Lung microvascular endothelial cell (primary cell): ENCODE results near the gene TMEM107. TPM values are rescaled to one million over a fixed set of nuclear protein-coding genes. Genes with fewer than 3 reads are reported as not detected.

ENCODE experiments used
- DNase-seq, 2 donors: peaks; one replicate each; pipeline versions ENCODE4 v3.0.0 to v3.0.0-alpha.2; 2010; ENCODE audit warnings: low read depth in 2 of 2
- total RNA-seq: library from RNA; depleted of rRNA; stranded (reverse); fragments of >200 nt; gene quantifications from 2 replicates; pipeline ENCODE4 v1.2.1, GENCODE V29; 2014

Gene TMEM107
- total RNA-seq, 1 donor from 2014 or later, result 21.2 TPM

- peak; percentile 93 to 95 for DNase-seq
These were observed 25.0 kb downstream of the TMEM107 start for GRCh38 chr17:8151120-8151640.

DNA sequence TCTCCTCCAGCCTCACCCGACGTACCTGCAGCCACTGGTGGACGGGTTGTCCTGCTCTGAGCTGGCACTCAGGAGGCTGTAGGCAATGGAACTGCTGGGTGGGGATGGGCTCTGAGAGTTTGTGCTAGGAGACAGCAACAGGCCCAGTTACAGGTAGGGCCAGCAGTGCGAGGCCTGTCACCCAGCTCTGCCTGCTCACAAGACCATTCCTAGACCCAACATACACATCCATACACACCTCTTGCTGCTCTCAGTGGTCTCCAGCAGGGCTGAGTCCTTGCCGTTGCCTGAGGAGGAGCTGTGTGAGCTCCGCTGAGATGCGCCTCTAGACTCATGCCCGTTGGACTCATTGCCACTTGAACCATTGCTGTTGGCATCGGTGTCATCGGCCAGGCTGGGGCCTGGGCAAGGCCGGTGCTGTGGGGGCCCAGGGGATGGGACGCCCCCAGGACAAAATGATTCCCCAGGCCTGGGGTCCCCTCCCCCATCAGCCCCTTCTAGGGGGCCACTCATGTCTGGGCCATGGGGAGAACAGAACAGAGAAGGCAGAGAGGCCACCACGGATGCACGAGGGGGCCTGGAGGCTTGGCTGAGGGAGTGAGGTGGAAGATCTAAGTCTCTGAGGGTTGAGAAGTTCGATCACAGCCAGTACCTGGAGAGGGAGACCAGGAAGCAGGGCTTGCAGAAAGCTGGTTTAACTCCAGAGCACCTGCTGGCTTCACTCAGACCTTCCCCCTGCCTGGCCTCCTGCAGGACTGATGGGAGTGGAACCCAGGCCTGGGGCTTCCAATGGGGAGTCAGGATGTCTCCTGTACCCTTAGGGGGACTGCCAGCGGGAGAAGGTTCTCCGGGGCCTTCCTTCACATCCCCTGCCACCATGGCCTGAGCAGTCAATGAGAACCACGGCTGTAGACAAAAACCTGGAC lies 25.7 kb downstream of the TMEM107 start:
- no peak for DNase-seq

- DNase-seq, result no peak
These were observed 26.6 kb downstream of the TMEM107 start for GRCh38 chr17:8149419-8150193.

GRCh38 chr17:8148560-8148959 lies 27.6 kb downstream of the TMEM107 start:
- no peak for DNase-seq

GRCh38 chr17:8147805-8148404 lies 28.3 kb downstream of the TMEM107 start:
- no peak for DNase-seq

DNA sequence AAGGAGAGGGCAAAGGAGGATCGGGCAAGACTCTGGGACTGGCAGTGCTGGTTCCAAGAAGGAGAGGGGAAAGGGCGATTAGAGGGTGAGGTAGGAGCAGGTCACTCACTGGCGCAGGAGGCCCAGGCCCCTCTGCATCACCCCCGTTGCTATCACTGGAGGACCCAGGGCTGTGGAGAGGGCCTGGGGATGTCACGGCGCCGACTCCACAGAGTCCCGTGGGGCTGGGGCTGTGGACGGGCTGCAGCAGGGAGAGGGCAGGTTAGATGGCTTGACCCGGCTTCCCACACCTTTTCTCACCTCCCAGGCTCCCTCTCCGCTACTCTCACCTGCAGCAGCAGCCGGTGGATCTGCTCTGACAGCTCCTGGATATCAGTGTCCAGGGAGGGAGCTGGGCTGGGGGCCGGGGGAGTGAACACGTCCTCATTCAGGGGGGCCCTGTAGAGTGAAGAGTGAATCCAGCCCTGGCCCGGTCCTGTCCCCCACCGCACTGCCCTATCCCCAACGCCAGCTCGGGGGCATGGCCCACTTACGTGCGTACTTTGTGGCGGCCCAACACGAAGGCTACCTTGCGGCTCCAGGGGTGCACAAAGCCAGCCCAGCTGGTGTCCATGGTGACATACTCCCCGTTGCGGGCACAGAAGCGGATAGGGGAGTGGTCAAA lies 28.9 kb downstream of the TMEM107 start:
- DNase-seq, result no peak

GRCh38 chr17:8146381-8147140 lies 29.6 kb downstream of the TMEM107 start:
- DNase-seq, result no peak

GRCh38 chr17:8145811-8146210 lies 30.4 kb downstream of the TMEM107 start:
- no peak for DNase-seq

DNA sequence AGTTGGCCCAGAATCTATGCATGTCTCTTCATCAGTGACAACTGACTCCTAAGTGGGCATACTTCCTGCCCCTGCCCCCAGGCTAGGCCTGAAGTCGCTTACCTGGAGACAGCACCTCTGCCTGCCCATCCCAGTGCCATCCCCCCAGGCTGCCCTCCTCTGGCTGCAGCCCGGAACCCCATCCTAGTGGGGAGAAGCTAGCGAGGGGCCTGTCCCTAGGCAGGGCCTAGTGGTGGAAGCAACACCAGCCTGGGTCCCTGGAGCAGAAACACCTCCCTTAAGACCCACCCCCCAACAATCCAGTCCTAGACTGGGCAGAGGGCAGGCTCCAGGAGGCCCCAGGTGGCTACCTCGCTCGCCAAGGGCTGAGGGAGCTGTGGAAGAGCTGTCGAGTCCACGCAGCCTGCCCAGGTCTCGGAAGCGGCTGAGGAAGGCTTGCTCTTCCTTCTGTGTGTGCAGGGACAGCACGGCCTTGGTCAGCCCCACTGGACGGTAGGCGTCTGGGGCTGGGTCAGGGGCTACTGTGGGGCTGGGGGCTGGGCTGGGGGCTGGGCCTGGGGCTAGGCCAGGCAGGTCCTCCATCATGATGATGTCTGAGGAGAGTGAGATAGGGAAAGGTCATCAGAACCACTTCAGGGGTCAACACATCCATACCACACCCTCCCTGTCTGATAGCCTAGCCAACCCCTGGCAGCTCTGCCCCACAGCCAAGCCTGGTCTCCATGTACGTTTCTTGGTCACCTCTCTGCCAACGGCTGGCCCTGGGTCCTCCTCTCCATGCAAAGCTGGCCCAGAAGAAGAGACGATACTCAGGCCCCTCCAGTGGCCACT lies 31.6 kb downstream of the TMEM107 start:
- DNase-seq, result no peak

DNA sequence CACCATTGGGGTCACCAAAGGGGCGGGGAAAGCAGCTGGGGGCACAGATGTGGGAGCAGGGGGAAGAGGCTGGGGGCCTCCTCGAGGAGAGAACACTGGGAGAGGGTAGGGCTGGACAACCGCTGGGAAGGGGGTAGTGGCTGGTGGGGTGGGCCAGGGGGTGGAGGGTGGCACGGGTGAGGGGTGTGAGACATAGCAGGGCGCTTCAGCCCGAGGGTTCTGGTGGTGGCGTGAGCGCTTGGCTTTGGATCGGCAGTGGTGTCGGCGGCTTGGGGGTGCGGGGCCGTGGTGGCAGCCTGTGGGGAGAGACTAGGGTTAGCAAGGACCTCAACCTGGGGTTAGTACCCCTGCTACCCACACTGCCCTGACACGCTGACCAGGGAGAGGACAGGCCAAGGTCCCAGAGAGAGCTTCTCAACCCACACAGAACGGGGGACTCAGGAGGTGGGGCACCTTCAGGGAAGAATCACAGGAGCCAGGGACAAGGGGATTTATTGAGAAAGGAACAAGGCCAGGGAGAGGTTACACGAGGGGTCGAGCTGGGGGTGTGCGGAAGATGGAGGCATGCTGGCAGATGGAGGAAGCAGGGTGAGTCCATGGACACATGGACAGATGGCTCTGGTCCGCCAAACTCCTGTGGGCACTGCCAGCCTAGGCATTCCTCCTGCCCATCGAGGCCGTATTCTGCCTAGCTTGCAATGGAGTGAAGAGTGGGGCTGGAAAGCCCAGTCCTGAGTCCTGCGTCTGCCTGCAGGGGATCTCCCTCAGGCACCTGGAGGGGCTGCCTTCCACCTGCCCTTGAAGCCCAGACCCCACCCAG lies 32.4 kb downstream of the TMEM107 start:
- DNase-seq, result no peak

- DNase-seq, result no peak
These were observed 33.1 kb downstream of the TMEM107 start for GRCh38 chr17:8142887-8143580.

DNA sequence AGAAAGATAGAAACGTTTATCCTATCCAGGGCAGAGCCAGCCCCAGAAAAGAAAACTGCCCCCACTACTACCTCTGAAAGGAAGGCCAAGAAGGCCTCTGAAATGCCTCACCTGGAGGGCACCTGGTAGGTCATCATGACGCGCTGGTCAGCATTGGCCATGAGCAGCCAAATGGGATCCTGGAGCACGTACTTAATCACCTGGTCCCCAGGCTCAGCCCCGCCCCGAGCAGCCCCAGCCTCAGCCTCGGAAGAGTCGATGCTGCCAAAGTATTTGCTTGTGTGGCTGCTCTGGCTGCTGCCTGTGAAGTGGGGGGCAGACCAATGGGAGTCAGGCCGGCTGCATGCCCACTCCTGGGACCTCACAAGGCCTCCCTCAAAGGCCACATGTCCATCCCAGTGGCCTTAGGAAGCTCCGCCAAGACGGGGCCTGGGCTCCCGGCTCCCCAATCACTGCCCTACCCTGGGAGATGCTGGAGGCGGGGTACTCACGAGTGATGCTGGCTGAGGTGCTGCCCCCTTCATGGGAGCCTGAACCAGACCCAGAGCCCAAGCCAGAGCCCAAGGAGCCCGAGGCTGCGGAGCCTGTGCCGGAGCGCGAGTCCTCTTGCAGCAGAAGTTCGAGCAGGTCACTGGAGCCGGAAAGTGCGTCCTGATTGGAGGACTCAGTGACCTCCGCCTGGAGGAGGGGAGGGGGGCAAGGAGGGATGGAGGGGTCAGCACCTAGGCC lies 33.9 kb downstream of the TMEM107 start:
- DNase-seq, result no peak

GRCh38 chr17:8141741-8142140 lies 34.4 kb downstream of the TMEM107 start:
- DNase-seq, result no peak

- DNase-seq, result no peak
These were observed 35.1 kb downstream of the TMEM107 start for GRCh38 chr17:8141045-8141444.

DNA sequence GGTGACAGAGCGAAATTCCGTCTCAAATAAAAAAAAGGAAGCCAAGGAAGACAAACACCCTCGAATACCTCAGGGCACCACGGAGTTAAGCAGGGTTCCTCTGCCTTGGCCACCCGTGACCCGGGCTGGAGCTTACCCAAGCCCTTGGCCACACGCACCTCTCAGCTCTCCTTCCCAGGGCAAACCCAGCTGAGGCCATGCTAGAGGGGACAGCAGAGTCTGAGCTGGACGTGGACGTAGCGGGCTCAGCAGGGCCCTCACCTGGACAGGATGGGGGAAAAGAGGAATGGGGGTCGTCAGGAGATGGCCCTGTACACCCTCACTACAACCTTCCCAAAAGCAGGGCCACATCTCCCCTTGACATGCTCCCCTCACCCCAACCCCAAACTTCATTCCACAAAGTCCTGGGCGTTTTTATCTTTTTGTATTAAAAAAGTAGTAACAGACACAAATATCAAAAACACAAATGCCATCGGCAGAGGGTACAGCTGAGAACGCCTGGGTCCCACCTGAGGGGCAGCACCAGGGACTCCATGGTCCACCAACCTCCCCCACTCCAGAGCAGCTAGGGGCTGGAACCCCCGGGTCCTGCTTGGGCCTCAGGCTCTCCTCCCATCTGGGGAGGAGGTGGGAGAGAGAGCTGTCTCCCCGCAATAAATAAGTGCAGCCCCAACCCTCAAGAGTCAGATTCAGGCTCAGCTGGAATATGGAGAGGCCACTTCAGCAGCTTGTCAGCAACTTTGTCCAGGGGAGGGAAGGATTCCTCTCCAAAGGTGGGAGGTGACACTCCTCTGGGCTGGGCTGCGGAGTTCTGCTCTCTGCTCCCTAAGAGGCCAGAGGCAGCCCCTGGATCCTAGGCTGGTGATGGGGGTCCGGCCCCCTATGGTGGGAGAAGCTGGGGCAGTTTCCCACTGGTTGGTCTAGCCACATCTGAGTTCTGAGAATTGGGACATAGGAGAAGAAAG lies 35.8 kb downstream of the TMEM107 start:
- DNase-seq, result no peak

DNA sequence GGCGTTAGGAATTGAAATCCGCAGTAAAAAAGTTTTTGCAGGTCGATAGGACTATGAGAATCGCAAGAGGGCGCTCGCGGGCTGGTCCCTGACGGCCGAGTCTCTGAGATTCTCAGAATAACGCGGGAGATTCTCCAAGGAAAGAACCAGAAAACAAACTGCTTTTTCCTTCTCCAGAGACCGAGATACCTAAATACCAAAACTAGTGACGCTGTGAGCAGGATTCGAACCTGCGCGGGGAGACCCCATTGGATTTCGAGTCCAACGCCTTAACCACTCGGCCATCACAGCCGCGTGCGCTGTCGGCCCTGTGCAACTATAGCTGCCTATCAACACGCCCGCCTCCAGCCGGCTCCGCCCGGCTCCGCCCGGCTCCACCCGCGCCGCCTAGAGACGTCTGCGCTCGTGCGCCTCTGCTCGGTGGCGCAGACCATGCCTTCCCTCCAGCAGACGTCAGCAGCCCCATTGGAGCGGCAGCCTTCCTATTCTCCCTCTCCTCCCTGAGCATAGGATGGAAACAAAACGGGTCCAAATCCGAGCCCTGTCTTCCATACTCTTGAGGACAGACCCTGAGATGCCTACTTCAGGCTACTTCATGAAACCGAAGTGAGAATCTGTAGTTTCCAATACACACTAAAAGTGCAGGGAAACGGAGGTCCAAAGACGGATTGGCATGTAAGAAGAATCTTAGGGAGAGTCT lies 37.4 kb downstream of the TMEM107 start:
- peak; percentile 93 to 97 for DNase-seq
